Coronary artery (tissue), 2 donors: ENCODE results near the gene CDH2.

Experiments
- DNase-seq: peaks from one replicate; pipeline ENCODE4 v3.0.0-alpha.2; 2017; ENCODE audit warnings: low spot score
- H3K27ac ChIP-seq, 2 donors: fragments of 200-600 bp; sonication (generic); one replicate each; pipeline ENCODE4 v1.5.1; 2016 to 2019
- H3K4me3 ChIP-seq: fragments of 200-600 bp; sonication (generic); 2 replicates; pipeline ENCODE4 v1.5.1; 2016; ENCODE audit warnings: mild to moderate bottlenecking, moderate library complexity
- TF ChIP-seq, protein P1 (sequence below): fragments of 200-600 bp; sonication (generic); IDR thresholded peaks from one replicate; pipeline ENCODE4 v1.5.1; 2019; ENCODE audit warnings: antibody characterized with exemption

CDH2 gene

DNA sequence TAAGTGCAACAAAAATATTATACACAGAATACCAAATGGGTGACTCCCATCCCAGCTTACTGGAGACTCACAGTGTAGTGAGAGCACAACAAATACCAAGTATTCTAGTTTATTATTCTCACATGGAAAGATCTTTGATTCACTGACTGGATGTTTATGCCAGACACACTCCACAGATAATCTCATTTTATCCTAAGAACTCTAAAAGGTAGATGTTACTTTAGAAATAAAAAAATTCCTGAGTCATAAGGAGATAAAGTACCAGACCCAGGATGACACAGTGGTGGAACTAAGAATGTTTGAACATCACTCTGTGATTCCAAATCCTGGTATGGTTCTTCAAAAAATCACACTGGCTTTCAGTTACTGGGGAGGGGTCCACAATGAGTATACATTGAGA is 136.2 kb downstream of the CDH2 start:
- Histone ChIP-seq H3K27ac (no peak overlapping the region), H3K4me3 (no peak overlapping the region)
- DNase-seq: no peak
- TF ChIP-seq, protein P1, sequence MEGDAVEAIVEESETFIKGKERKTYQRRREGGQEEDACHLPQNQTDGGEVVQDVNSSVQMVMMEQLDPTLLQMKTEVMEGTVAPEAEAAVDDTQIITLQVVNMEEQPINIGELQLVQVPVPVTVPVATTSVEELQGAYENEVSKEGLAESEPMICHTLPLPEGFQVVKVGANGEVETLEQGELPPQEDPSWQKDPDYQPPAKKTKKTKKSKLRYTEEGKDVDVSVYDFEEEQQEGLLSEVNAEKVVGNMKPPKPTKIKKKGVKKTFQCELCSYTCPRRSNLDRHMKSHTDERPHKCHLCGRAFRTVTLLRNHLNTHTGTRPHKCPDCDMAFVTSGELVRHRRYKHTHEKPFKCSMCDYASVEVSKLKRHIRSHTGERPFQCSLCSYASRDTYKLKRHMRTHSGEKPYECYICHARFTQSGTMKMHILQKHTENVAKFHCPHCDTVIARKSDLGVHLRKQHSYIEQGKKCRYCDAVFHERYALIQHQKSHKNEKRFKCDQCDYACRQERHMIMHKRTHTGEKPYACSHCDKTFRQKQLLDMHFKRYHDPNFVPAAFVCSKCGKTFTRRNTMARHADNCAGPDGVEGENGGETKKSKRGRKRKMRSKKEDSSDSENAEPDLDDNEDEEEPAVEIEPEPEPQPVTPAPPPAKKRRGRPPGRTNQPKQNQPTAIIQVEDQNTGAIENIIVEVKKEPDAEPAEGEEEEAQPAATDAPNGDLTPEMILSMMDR: no peak

DNA sequence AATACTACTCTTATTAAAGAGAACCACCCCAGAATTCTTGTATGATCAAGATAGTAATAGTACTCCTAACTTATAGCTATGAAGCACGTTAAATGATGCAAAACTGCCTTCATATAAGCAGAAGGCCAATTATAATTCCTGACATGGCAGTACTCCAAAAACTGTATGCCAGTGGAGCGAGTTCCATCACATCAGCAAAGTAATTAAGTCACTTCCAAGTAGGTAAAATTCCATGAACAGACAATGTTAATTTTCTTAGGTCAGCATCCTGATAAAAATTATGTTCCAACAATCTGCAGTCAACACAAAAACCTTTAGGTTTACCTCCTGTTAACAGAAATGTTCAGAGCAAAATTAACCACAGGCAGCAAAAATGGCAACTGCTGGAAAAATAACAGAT is 136.7 kb downstream of the CDH2 start:
- H3K27ac ChIP-seq: no peak overlapping the region
- no peak for DNase-seq
- H3K4me3 ChIP-seq: no peak overlapping the region
- TF ChIP-seq, protein P1: no peak

DNA sequence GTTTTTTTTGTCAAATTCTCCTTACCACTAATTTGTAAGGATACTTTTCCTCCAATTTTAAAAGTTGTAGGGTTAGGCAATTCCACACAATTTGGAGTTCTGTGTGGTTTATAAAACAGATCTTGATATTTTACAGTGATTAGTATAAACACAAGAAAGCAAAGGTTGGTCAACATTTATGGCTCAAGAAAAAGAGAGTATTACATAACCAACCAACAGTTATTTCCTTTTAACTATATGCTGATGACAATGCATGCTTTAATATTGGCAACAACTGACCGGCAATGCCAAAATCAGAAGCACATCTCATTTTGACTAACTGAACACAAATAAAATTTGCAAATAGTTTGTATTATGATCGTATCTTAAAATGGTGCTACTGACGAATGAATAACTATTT is 137.2 kb downstream of the CDH2 start:
- TF ChIP-seq, protein P1: no peak
- Histone ChIP-seq H3K4me3 (no peak overlapping the region), H3K27ac (no peak overlapping the region)
- no peak for DNase-seq

DNA sequence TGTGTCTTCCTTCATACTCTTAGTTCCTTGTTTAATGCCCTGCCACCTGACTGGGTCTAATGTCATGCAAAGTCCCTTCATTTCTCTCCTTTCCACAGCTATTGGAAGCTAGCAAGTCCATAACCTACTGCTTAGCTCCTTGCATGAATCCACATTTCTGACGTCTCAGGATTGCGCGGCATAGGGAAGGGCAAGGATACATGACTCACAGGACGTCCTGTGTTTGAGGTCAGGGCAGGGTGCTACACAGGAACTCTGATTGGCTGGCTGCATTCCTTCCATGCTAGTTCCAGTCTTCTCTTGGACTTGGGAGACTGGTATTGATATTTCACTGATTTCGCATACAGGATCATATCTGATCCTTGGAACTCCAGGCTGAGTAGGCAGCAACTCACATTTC is 137.9 kb downstream of the CDH2 start:
- Histone ChIP-seq H3K27ac (no peak overlapping the region), H3K4me3 (no peak overlapping the region)
- no peak for DNase-seq
- TF ChIP-seq, protein P1: no peak

DNA sequence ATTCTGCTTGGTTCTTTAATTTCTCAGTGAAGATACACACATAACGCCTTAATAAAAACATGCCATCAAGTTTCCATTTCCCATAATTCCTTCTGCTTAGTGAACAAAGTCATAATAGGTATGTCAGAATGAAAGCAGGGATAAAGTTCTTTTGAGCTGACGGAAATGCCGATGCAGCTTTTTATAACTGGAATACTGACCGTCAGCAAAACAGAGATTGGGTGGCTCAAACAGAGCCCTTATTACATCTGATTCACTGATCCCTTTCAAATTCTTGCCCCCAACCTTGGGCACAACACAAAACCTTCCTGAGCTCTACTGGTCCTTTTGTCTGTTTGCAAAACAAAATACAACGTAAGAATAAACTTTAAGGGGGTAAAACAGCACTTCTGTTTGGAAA is 140.4 kb downstream of the CDH2 start:
- H3K27ac ChIP-seq: no peak overlapping the region
- no peak for DNase-seq
- TF ChIP-seq, protein P1: no peak
- peak overlapping the region; percentile 11 for H3K4me3 ChIP-seq

DNA sequence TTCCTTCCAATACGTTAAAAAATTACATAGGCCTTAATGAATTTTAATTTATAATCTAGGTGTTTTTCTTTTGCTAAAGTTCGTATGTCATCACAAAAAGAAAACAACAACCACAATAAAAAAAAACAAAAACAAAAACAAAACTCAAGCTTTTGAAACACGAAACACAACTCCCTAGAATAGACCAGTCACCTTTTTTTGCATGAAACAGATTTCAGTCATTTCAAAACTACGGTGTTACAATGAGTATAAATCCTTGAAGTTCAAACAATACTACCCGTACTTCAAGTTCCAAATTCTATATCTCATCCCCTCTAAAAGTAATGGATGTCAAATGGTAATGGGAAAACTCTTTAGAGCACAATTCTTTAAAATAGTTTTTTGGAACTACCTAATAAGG is 142.4 kb downstream of the CDH2 start:
- TF ChIP-seq, protein P1: no peak
- no peak overlapping the region for H3K4me3 ChIP-seq
- no peak for DNase-seq
- H3K27ac ChIP-seq: no peak overlapping the region

DNA sequence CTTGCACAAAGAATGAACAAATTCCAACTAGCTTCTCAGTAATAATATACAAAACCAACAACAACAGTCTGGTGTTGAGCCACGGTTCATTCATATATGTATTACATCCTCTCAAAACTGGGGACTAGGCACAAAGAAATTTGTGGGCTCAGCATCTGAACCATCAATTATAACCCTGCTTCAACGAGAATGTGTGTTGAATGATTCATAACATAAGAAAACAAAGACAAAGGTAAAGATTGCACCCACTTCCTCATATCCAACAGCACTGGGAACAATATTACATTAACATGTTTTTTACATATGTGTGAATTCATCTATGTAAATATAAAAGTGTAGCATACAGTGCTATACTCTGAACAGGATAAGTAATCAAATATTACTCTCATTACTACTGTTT is 144.8 kb downstream of the CDH2 start:
- no peak overlapping the region for H3K4me3 ChIP-seq
- H3K27ac ChIP-seq: no peak overlapping the region
- DNase-seq: no peak
- TF ChIP-seq, protein P1: no peak
